Upper lobe of right lung (tissue), 1 donor: Measurements from ENCODE around the gene PPP3CB. TPM values are rescaled to one million over a fixed set of nuclear protein-coding genes. Genes with fewer than 3 reads are reported as not detected.
A peak's percentile ranks its signal among the peaks of the same experiment; 100 is the strongest.

Experiments
- ATAC-seq: fragments of 200-7000 bp; cut with Tn5 transposase; one replicate; pipeline ENCODE4 v1.9.1; 2020; ENCODE audit warnings: mild to moderate bottlenecking, moderate library complexity
- DNase-seq: peaks from one replicate; pipeline ENCODE4 v3.0.0-alpha.2; 2020
- H3K27ac ChIP-seq: fragments of 200-600 bp; one replicate; pipeline ENCODE4 v1.8.0; 2022
- H3K27me3 ChIP-seq: fragments of 200-600 bp; one replicate; pipeline ENCODE4 v1.8.0; 2022; ENCODE audit warnings: mild to moderate bottlenecking
- H3K36me3 ChIP-seq: fragments of 200-600 bp; one replicate; pipeline ENCODE4 v1.8.0; 2022
- H3K4me1 ChIP-seq: fragments of 200-600 bp; one replicate; pipeline ENCODE4 v1.8.0; 2022
- H3K4me3 ChIP-seq: fragments of 200-600 bp; one replicate; pipeline ENCODE4 v1.8.0; 2022; ENCODE audit warnings: mild to moderate bottlenecking
- H3K9me3 ChIP-seq: fragments of 200-600 bp; one replicate; pipeline ENCODE4 v1.8.0; 2022
- intact Hi-C: fragments of 100-400 bp; cut with DNase I; formaldehyde crosslinking; loops from one replicate; pipeline ENCODE4 v1.11.0; 2022
- total RNA-seq: library from RNA; stranded (reverse); fragmentation: NEBNext Ultra II Directional; extraction: Animal tissue kit (Norgen Biotek cat#: 25700); gene quantifications from one replicate; pipeline ENCODE4 v1.2.1, GENCODE V29; 2021
- TF ChIP-seq, protein P1 (sequence below): fragments of 200-600 bp; IDR thresholded peaks from one replicate; pipeline ENCODE4 v1.8.0; 2022; ENCODE audit warnings: antibody characterized with exemption
- donor health status: DM: no; HTN: yes; CAD: no; lungs with severe emphysema.

The PPP3CB gene
- total RNA-seq, 1 donor from 2014 or later = 38.0 TPM

DNA sequence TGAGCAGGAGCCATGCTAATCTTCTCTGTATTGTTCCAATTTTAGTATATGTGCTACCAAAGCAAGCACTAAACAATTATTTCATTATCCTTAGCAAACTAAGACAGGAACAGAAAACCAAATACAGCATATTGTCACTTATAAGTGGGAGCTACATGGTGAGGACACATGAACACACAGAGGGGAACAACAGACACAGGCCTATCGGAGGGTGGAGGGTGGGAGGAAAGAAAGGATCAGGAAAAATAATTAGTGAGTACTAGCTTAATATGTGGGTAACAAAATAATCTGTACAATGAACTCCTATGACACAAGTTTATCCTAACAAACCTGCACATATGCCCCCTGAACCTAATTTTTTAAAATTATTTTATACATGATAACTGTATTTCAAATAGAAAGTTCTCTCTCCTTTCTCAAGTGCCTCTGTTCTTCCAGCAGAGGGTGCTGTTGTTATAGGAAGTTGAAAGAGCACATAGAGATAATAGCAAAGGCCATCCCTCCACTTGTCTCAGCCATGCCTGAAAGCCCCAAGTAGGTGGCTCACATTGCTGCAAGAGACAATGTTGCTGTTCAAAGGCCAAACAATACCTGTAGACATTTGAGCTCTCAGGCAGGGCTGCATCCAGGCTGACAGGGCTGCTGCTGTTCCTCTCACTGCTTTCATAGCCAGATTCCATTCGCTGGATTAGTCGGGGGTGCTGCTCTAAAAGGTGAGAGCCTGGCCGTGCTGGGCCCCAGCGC is 33.4 kb upstream of the PPP3CB start:
- peaks cover 43% of the 10 kb centered on the region for H3K36me3 ChIP-seq
- H3K27me3 ChIP-seq = no peaks in the 10 kb centered on the region
- intact Hi-C loops = loop anchor here (5.0 kb wide), 1 partner anchor 118 kb away; no protein-coding TSS in a partner anchor
- no peaks in the 10 kb centered on the region for H3K4me1 ChIP-seq
- ATAC-seq = peak; percentile 92
- H3K4me3 ChIP-seq = no peak overlapping the region
- TF ChIP-seq, protein P1, sequence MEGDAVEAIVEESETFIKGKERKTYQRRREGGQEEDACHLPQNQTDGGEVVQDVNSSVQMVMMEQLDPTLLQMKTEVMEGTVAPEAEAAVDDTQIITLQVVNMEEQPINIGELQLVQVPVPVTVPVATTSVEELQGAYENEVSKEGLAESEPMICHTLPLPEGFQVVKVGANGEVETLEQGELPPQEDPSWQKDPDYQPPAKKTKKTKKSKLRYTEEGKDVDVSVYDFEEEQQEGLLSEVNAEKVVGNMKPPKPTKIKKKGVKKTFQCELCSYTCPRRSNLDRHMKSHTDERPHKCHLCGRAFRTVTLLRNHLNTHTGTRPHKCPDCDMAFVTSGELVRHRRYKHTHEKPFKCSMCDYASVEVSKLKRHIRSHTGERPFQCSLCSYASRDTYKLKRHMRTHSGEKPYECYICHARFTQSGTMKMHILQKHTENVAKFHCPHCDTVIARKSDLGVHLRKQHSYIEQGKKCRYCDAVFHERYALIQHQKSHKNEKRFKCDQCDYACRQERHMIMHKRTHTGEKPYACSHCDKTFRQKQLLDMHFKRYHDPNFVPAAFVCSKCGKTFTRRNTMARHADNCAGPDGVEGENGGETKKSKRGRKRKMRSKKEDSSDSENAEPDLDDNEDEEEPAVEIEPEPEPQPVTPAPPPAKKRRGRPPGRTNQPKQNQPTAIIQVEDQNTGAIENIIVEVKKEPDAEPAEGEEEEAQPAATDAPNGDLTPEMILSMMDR = peak; percentile 89
- DNase-seq = no peak
- H3K27ac ChIP-seq = no peak overlapping the region
- H3K9me3 ChIP-seq = no peaks in the 10 kb centered on the region

DNA sequence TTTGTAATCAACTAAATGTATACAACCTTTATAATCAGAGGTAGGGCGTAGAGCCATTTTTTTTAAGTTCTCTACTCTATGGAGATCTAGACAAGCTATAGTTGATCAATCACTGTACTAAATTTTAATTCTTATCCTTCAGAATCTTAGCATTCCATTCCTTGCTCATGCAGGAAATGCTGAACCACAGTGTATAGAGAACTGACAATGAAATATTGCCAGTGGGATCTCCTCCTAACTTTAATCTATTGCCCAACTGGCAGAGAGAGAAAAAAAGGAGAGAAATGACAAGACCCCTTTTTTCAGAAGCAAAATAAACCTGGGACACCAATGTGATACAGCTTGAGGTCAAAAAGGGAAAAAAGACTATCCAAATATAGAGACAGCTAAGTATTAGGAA is 26.4 kb upstream of the PPP3CB start:
- no peaks in the 10 kb centered on the region for H3K4me1 ChIP-seq
- ATAC-seq (no peak), DNase-seq (no peak)
- H3K36me3 ChIP-seq = peaks cover 82% of the 10 kb centered on the region
- intact Hi-C loops = no loop called here
- no peak overlapping the region for H3K27ac ChIP-seq
- TF ChIP-seq, protein P1 = no peak
- H3K9me3 ChIP-seq = no peaks in the 10 kb centered on the region
- no peak overlapping the region for H3K4me3 ChIP-seq
- no peaks in the 10 kb centered on the region for H3K27me3 ChIP-seq

DNA sequence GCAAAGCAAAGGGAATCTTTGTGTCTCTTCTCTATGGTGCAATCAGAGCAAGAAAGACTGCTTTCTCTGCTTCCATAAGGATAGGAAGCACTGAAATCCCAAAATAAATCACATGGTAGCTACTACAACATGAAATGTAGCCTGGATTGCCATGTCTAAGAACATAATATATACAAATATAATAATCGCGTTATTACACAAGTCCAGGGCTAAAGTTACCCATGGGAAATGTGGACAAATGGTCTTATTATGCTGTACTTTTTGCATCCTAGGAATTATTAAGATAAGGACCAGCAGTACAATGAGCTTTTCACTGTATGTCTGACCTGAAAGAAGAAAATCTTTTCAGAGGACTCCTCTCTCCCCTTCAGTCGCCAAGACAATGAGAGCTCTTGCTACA is 23.5 kb upstream of the PPP3CB start:
- Histone ChIP-seq H3K36me3 (peaks cover 77% of the 10 kb centered on the region), H3K4me1 (no peaks in the 10 kb centered on the region), H3K4me3 (no peak overlapping the region), H3K9me3 (no peaks in the 10 kb centered on the region), H3K27ac (no peak overlapping the region), H3K27me3 (no peaks in the 10 kb centered on the region)
- TF ChIP-seq, protein P1 = no peak
- no peak for ATAC-seq
- no peak for DNase-seq
- intact Hi-C loops = no loop called here

DNA sequence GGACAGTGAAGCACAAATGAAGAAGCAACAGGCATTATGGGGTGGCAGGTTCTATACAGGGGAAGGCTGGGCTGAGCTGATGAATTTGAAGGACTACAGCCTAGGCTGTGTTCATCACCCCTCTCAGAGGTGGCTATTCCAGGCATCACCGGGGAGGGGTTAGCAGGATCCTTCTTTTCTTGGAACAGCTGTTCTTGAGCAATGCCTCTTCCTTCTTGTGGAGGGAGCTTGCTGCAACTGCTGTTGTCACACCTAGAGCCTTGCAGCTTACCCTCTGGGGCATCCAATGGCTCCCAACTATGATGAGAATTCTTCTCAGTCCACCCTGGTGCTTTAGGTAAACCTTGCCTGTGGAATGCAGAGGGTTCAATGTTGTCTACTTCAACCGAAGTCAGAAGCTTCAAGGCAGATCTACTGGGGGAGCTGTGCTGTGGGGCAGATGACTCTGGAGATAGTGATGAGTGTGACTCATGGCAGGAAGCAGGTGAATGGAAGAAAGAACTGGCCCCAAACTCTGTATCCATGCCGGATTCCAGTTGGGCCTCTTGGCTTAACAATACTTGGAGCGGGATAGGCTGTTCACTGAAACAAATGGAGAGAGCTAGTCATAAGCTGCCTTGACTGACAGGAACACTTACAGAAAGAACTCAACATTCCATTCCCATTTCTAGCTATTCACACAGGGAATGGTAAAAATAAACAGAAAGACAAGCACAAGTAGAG is 21.5 kb upstream of the PPP3CB start:
- peak; percentile 61 for ATAC-seq

DNA sequence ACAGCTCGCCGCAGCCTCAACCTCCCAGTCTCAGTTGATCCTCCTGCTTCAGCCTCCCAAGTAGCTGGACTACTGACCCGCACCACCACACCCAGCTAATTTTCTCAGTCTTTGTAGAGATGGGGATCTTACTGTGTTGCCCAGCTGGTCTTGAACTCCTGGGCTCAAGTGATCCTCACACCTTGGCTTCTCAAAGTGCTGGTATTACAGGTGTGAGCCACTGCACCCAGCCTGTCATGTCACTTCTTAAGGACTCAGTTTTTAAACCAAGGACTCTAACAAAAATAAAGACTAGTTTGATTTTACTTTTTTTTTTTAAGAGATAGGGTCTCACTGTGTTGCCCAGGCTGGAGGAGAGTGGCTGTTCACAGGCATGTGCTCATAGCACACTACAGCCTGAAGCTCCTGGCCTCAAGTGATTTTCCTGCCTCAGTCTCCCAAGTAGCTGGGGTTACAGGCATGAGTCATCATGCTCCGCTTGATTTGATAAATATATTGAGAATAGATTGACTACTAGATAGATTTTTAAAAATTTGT is 16.5 kb upstream of the PPP3CB start:
- ATAC-seq = no peak
- no peaks in the 10 kb centered on the region for H3K4me1 ChIP-seq
- DNase-seq = no peak
- TF ChIP-seq, protein P1 = no peak
- no peaks in the 10 kb centered on the region for H3K9me3 ChIP-seq
- no peaks in the 10 kb centered on the region for H3K27me3 ChIP-seq
- peaks cover 24% of the 10 kb centered on the region for H3K36me3 ChIP-seq
- no peak overlapping the region for H3K27ac ChIP-seq
- intact Hi-C loops = no loop called here
- no peak overlapping the region for H3K4me3 ChIP-seq

More for the DNA sequence above, 21.5 kb upstream of the PPP3CB start:
- H3K27ac ChIP-seq = no peak overlapping the region
- TF ChIP-seq, protein P1 = no peak
- no peak for DNase-seq
- H3K4me3 ChIP-seq = no peak overlapping the region
- H3K36me3 ChIP-seq = peaks cover 72% of the 10 kb centered on the region
- H3K4me1 ChIP-seq = no peaks in the 10 kb centered on the region
- H3K27me3 ChIP-seq = no peaks in the 10 kb centered on the region
- intact Hi-C loops = no loop called here
- H3K9me3 ChIP-seq = no peaks in the 10 kb centered on the region
